ENCODE results near the gene SLC38A8.

- TF ChIP-seq POLR2A (IDR thresholded peaks at IDR 0.05; ENCODE audit: extremely low read depth, insufficient read length) (no peak), MAX (IDR thresholded peaks at IDR 0.05; ENCODE audit: low read depth, low read length) (no peak)
Observed at GRCh38 chr16:83979441-83979840, 63.2 kb downstream of the SLC38A8 start.
